HL-60 (cell line): ENCODE data around the gene PRKD1.

Experiments used
- GABPA ChIP-seq: IDR thresholded peaks from 2 replicates; pipeline ENCODE4 v1.6.1; 2012; ENCODE audit warnings: low read depth
- POLR2AphosphoS5 ChIP-seq: IDR thresholded peaks from 2 replicates; pipeline ENCODE4 v1.6.1; 2012; ENCODE audit warnings: low read depth
- REST ChIP-seq: IDR thresholded peaks from 2 replicates; pipeline ENCODE4 v1.6.1; 2012; ENCODE audit warnings: low read depth; ENCODE audit not compliant: insufficient replicate concordance
- SPI1 ChIP-seq: IDR thresholded peaks from 2 replicates; pipeline ENCODE4 v1.6.1; 2012; ENCODE audit warnings: low read depth, mild to moderate bottlenecking, borderline replicate concordance
- TF ChIP-seq, protein P1 (sequence below): IDR thresholded peaks from one replicate; pipeline ENCODE4 v1.5.1; 2011; ENCODE audit warnings: low read length, control low read depth, inconsistent platforms; ENCODE audit not compliant: insufficient read depth

- TF ChIP-seq, protein P1, sequence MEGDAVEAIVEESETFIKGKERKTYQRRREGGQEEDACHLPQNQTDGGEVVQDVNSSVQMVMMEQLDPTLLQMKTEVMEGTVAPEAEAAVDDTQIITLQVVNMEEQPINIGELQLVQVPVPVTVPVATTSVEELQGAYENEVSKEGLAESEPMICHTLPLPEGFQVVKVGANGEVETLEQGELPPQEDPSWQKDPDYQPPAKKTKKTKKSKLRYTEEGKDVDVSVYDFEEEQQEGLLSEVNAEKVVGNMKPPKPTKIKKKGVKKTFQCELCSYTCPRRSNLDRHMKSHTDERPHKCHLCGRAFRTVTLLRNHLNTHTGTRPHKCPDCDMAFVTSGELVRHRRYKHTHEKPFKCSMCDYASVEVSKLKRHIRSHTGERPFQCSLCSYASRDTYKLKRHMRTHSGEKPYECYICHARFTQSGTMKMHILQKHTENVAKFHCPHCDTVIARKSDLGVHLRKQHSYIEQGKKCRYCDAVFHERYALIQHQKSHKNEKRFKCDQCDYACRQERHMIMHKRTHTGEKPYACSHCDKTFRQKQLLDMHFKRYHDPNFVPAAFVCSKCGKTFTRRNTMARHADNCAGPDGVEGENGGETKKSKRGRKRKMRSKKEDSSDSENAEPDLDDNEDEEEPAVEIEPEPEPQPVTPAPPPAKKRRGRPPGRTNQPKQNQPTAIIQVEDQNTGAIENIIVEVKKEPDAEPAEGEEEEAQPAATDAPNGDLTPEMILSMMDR = no peak
- no peak for TF ChIP-seq GABPA
- TF ChIP-seq POLR2AphosphoS5 = no peak
- no peak for TF ChIP-seq REST
- no peak for TF ChIP-seq SPI1
These were observed at the start of gene PRKD1 for GRCh38 chr14:29927376-29928116.
